Right hindlimb (tissue), 1 donor: ENCODE data around the gene CCIN.

Experiments
- DNase-seq: peaks from one replicate; pipeline ENCODE4 v3.0.0-alpha.2; 2018

Gene CCIN

DNA sequence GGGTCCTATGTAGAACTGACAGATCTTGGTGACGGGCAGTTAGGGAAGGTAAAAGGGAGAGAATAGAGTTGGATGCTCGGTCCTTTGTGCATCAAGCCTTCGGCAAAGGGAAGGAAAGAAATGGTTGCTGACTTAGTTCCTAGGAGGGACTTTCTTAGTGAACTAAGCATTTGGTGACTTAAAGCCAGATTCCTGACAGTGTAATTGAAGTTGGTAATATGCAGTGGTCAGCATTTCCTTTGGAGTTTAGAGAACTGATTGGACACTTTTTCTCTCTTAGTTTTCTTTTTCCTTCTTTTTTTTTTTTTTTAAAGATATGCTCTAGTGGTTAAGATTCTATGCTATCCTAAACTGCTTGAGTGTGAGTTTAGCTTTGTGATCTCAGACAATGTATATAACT, 23.8 kb downstream of the CCIN start:
- no peak for DNase-seq

DNA sequence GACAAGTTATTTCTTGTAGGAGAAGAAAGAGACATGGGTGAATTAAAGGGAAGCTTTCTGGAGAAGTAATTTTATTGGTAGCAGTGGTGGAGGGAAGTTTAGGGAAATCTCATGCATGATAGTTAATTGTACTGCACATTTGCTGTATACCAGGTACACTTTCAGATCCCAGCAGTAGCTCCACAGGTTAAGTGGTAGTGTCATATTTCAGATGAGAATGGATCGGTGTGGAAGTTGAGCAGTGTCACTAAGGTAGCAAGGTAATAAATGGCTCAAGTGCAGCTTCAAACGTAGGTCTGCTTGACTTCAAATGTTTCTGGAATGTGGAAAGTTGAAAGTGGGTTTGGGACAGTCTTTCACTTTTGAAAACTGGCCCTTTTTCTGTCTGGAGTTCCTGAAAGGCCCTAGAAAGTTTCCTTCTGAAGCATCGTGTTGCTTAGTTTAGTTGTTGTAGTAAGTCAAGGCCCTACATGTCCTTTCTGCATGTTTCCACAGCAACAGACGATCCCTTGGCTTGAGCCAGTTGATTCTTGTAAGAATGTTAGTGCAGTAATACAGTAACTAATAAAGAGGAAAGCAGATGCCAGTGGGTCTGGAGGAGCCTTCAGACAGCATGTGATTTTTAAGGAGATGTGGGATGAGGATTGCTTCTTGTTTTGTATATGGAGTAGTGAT, 25.3 kb downstream of the CCIN start:
- DNase-seq = no peak

DNA sequence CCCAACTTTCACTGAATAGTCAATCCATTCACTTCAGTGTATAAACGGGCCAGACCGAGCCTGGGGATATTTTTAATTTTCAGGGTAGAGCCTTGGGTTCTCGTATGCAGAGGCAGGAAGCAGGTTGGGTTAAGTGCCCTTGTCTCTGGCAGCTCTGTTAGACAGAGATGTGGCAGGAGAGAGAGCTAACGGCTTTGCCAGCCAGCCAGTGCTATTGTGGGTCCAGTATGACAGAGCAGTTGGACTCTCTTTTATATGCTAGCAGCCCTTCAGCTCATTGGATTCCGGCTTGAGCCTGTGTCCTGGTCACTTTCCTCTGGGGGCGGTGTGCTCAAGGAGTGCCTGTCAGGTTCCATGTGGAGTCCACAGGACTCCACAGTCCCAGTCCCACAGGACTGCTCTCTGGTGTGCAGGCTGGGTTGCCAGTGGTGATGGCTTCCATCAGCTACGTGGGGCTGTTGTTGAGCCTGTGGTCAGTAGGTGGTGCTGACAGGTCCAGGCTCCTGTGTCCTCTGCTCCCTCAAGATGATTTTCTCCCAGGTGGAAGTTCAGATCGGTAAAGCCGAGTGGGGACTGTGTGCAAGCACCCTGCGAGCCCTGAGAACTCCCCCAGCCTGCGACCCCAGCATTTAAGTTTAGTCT, 35.8 kb downstream of the CCIN start:
- DNase-seq = no peak

DNA sequence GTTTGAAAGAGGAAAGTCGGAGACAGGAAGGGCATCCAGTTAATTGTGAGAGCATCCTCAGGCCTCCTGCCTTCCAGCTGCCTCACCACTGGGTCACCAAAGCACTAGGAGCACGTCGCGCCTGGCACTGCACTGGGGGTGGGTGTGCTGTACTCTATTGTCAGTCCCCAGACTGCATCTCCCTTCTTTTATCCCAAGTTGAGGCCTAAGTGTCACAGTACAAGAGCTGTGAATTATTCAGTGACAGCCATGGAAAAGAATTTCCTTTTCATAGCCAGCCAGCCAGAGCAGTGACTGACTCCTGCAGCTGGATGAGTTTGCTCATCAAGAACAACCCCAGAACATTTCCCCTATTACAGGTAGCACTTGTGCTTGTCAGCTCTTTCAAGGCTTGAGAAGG, 37.8 kb downstream of the CCIN start:
- DNase-seq = no peak

DNA sequence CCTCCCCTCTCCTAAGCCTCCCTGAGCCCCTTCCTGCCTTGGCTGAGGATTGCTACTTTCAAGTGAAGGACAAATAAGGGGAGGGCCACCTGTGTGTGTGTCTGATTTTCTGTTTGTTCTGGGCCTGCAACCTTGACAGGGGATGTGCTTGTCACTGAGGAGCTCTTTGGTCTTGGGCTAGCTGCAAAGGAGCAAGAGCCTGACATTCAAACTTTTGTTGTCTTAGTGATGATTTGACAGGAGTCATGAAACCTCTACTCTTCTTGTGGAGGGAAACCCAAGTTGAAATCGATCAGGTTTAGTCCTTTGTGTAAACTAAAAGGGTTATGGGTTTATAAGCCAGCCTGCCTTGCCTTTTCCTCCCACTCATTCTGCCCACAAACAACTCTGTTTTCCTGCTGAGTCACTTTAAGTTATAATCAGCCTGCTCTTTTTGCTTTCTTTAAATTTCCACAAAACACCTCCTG, 38.4 kb downstream of the CCIN start:
- DNase-seq = no peak

DNA sequence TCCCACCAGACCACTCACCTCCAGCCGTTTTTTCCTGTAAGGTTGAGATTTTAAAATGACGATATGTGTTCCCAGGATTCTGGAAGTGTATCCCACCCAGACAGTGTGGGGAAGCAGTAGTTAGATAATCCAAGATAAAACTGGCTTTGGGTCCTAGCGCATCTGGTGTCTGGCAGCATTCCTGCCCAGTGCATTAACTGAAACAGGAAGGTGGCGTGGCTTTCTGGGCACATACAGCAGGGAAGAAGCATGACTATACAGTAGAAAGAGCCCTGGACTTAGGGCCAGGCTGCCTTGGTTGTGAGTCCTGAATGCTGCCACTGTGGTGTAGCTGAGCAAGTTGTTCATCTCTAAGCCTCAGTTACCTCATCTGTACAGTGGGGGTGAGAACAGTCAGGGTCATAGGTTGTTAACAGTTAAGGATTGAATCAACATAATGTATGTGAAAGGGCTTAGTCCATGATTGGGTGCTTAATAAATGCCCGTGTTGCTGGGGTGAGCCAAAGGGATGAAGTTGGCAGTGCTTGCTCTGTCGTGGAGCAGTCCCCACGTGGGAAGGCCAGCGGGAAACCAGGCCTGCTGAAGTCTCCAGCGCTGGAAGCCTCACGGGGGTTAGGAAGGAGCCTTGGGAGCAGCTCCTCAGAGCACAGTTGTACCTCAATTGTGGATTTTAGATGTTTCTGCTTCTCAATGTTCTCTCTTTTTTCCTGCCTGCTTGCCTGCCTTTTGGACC, 39.5 kb downstream of the CCIN start:
- DNase-seq = no peak

DNA sequence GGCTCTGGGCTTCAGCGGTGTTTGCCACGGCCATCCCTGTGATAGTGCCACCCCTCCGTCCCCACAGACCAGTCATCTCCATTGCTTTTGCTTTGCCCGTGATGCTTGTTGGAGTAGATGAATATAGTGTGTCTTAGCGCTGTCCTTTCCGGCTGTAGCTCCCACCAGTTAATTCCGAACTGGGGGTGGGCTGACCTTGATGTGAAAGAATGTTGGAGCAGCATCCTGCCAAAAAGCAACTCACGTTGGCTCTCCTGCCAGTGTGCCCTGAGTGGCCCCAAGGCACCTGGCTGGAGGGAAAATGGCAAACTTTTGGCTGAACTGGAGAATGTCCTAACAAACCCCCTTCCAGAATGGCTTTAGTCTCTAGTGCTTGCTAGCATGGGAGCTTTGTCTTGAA, 41.5 kb downstream of the CCIN start:
- no peak for DNase-seq

DNA sequence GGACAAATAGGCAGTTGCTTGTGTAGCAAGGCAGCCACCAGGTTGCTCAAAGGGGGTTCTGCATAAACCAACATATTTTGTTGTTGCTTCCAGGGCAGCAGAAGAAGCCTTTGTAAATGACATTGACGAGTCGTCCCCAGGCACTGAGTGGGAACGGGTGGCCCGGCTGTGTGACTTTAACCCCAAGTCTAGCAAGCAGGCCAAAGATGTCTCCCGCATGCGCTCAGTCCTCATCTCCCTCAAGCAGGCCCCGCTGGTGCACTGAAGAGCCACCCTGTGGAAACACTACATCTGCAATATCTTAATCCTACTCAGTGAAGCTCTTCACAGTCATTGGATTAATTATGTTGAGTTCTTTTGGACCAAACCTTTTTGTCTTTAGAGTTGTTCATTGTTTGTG, 42.3 kb downstream of the CCIN start:
- DNase-seq = no peak

DNA sequence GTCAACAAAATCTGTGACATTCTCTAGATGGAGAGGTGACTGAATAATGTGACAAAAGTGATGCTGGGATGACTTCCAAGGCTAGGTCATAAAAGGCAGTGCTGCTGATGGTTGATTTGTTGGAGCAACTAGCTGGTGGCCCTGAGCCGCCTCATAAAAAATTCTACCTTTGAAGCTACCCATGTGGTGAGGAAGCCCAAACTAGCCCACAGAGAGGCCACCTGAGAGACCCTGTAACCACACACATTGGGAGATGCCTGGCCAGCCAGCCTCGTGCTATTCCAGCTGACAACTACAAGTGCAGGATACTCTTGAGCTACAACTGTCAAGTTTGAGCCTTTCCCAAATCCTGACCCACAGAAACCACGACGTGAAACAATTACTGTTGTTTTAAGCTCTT, 44.2 kb downstream of the CCIN start:
- DNase-seq = no peak

DNA sequence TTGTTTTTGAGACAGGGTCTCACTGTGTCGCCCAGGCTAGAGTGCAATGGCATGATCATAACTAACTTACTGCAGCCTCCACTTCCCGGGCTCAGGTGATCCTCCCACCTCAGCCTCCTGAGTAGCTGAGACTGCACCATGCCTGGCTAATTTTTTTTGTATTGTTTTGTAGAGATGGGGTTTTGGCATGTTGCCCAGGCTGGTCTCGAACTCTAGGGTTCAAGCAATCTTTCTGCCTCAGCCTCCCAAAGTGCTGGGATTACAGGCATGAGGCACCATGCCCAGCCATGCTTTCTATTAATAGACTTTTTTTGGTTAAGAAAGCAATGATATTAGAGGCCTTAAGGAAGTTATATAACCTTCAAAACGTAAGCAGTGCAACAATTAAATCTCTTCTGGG, 44.8 kb downstream of the CCIN start:
- DNase-seq = no peak

DNA sequence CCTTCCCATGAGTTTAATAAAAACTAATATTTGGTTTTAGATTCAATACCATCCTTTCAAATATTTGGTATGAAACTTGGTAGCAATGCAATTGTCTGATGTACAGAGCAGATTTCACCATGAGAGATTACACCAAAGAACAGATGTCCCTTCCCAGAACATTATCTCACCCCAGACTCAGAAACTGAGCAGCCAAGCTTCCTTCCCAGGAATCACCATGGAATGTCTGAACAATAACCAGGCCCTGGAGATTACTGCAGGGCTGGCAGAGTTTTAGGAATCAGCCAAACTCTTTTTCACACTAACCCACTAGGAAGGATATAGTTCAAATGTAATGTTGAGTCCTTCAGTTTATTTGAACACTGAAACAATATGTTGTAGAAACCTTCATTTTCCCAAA, 45.4 kb downstream of the CCIN start:
- no peak for DNase-seq

DNA sequence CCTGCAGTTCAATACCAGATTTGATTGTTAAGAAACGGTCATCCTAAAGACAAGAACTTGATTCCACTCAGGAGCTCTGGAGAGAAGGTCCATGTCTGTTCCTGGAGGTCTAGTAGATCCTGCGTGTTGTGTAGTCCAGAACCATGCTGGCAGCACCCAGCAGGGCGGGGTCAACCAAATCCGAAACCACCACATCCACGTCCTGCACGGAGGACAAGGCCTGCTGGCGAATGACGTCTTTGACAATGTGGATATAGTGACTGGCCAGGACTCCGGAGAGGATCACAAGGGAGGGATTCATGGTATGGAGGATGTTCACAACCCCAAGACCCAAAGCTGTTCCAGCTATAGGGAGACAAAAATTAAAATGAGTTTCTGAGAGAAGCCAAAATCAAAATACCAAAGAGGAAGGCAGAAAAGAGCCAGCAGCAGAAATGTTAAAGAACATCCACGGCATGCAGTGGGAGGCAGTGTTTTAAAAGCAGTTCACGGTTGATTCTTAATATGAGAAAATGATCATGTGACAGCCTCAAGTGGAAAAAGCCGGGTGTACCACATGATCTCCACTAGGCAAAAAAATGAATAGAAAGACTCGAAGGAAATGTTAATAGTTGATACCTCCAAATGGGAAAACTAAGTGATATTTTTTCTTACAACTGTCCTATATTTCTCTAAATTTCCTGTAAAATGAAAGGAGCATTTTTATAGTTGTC, 48.2 kb downstream of the CCIN start:
- DNase-seq = no peak

DNA sequence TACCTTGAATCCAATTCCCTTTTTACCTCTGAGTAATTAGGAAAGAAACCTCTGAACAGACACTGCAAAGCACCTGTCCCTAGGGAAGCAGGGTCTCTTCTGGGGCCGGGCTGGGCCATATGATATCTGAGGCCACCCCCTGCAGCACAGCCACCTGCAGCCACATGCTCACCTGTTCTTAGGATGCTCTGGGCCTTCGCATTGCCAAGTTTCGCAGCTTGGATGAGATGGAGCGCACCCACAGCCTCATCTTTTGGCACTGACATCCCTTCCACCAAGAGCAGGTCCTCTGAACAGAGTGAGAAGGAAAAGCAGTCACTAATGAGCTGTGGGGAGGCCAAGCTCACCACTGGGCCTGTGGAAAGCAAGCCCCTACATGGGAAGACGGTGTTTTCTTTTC, 48.8 kb downstream of the CCIN start:
- no peak for DNase-seq

DNA sequence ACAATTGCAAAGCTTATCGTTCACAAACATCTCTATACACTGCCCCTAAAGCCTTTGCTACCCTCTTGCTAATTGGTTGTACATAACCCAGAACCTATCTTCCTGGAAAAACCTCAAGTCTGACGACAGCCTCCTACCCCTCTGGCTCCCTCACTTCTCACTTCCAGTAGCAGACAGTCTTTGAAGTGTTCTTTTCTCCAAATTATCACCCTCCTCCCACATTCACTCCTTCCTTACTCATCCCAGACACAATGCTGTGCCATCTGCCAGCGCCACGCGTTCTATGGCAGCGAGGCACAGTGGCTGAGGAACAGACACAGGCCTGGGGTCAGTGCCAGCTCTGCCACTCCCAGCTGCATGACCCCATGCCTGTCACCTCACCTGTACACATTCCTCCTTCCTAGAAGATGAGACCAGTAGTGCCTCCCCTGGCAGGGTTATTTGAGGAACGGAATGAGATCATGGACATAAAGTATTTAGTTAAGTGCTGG, 49.3 kb downstream of the CCIN start:
- no peak for DNase-seq
